RPMI7951 (cell line): ENCODE data around the gene FNDC3A. TPM values are rescaled to one million over a fixed set of nuclear protein-coding genes. Genes with fewer than 3 reads are reported as not detected.
"Not testable (repeated sequence)": the region's sequence is repeated elsewhere in the genome, so short reads cannot be mapped to it uniquely, and the experiment has no call there.

Experiments
- DNase-seq: peaks from one replicate; pipeline ENCODE4 v3.0.0-alpha.2; 2012; ENCODE audit warnings: low read depth
- total RNA-seq: library from RNA; depleted of rRNA; stranded (reverse); fragments of >200 nt; shearing (Covaris generic); gene quantifications from 2 replicates; pipeline ENCODE4 v1.2.3, GENCODE V29; 2014

Gene FNDC3A
- total RNA-seq, 1 experiment from 2014 or later: 40.0 TPM

GRCh38 chr13:48977286-48977625 lies 1.5 kb downstream of the FNDC3A start:
- DNase-seq: no peak

DNA sequence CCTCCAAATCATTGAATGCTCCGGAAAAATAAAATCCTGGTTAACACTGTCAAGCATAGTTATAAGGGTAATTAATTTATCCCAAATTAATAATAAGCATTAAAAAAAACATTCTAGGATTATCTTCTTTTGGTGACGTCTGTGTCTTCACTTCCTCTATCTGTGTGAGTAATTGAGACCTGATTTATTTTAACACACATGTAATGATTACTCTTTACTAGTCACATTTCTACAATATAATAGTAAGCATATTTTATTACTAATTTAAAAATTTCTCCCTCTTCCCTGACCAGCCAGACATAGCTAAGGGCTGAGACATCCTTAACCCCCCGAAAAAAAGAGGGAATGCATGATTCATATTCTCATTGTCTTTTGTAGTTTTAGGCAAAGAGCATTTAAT lies 2.3 kb downstream of the FNDC3A start:
- peak; percentile 6 for DNase-seq

DNA sequence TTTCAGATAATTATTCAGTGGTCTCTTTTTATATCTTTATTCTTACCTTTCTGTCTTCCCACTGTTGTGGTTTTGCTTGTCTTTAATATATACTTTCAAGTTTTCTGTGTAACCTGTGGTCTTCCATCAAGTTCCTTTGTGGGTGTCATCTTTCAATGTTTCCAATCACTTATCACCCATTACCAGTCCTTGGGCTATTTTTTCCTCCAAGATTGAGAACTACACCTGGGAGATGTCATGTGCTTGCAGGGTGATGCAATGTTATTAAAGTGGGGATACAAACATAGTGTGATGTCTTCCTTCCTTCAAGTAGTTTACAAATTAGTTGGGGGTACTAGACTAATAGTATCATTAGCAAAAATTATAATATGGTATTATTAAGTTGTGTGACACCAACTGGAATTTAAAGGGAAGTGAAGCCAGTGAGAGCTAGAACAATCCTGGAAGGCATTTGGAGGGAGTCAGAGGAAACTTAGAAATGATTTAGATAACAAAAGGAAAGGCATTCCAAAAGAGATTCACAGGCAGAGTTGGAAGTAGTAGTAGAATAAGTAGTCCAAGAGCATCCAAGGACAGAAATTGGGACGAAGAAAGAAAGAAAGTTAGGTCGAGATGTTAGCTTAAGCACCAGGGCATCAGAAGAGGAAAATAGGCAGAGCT lies 3.4 kb downstream of the FNDC3A start:
- no peak for DNase-seq

DNA sequence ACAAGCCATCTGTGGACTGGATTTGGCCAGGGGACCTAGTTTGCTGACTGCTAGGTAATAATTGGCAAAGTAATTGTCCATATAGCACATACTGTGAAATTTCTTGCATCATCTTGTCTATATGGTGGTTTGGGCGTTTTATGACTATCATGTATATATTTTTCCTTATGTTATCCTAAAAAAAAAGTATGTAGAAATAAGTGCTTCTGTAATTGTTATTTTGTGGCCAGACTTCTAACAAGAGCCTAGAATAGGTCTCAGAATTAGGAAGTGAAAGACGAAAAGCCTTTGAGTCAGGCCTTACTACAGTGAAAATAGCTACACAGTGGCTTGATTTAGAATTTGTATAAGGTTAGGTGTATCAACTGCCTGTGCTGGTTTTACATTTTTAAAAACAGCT lies 4.2 kb downstream of the FNDC3A start:
- DNase-seq: no peak

- no peak for DNase-seq
These were observed 7.6 kb downstream of the FNDC3A start for GRCh38 chr13:48983331-48983730.

DNA sequence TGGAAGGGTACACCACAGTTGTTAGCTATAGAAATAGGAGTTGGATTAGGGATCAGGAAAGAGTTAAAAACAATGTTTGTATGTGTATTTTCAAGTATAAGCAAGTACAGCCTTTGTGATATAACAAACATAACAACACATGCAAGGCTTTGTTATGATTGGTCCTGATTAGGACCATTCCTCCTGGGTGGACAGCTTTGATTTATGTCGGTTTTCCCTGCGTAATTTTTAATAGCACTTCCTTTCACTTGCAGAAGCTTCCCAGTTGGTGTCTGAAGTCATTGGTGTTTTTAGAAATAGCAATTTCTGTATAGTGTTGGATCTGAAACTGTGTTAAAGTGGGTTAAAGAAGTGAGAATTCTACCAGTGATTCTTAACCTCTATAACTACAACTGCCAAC lies 10.0 kb downstream of the FNDC3A start:
- no peak for DNase-seq

DNA sequence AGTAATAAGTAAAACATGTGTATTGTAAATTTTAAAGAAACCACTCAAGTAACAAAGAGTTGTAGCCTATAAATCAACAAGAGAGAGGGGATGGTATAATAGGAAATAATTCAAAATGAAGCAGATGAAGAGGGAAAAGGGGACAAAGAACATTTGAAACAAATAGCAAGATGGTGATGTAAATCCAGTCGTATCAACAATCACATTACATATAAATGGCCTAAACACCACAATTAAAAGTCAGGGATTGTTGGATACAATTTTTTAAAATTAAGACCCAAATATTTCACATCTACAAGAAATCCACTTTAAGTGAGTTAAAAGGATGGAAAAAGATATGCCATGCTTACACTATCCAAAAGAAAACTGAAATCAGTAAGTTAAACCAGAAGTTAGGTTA lies 15.2 kb downstream of the FNDC3A start:
- DNase-seq: no peak

DNA sequence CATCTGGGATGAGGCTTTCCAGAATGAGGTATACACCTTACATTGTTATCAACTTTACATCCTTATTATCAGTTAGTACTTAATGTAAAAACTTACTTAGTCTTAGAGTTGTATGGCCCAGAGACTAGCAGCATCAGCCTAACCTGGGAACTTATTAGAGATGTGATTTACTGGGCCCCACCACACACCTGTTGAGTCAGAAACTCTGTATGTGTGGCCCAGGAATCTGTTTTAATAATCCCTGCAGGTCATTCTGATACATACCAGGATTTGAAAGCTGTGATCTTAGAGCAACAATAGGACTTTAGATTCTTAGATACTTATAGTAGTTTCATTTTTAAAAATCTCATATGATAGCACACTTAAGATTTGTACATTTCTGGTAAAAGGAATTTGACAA lies 17.4 kb downstream of the FNDC3A start:
- DNase-seq: no peak

- no peak for DNase-seq
These were observed 19.0 kb downstream of the FNDC3A start for GRCh38 chr13:48994706-48995105.

- no peak for DNase-seq
These were observed 23.1 kb downstream of the FNDC3A start for GRCh38 chr13:48998641-48999292.

DNA sequence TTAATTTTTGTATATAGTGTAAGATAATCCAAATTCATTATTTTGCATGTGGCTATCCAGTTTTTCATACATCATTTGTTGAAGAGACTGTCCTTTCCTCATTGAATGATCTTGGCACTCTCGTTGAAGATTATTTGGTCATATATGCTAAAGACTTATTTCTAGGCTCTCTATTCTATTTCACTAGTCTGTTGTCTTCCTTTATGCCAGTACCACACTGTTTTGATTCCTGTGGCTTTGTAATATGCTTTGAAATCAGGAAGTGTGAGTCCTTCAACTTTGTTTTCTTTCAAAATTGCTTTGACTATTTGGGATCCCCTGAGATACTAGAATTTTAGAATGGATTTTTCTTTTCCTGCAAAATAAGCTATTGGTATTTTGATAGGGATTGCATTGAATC lies 24.5 kb downstream of the FNDC3A start:
- no peak for DNase-seq

DNA sequence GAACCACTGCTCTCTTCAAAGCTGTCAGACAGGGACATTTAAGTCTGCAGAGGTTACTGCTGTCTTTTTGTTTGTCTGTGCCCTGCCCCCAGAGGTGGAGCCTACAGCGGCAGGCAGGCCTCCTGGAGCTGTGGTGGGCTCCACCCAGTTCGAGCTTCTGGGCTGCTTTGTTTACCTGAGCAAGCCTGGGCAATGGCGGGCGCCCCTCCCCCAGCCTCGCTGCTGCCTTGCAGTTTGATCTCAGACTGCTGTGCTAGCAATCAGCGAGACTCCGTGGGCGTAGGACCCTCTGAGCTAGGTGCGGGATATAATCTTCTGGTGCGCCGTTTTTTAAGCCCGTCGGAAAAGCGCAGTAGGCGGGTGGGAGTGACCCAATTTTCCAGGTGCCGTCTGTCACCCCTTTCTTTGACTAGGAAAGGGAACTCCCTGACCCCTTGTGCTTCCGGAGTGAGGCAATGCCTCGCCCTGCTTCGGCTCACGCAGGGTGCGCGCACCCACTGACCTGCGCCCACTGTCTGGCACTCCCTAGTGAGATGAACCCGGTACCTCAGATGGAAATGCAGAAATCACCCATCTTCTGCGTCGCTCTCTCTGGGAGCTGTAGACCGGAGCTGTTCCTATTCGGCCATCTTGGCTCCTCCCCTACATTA lies 43.4 kb downstream of the FNDC3A start:
- DNase-seq: not testable (repeated sequence)

- DNase-seq: no peak
These were observed 44.6 kb downstream of the FNDC3A start for GRCh38 chr13:49020328-49020727.

GRCh38 chr13:49020940-49021553 lies 45.3 kb downstream of the FNDC3A start:
- DNase-seq: peak; percentile 22

- DNase-seq: no peak
These were observed 46.2 kb downstream of the FNDC3A start for GRCh38 chr13:49021953-49022352.

- peak; percentile 35 for DNase-seq
These were observed 46.9 kb downstream of the FNDC3A start for GRCh38 chr13:49022472-49023144.

DNA sequence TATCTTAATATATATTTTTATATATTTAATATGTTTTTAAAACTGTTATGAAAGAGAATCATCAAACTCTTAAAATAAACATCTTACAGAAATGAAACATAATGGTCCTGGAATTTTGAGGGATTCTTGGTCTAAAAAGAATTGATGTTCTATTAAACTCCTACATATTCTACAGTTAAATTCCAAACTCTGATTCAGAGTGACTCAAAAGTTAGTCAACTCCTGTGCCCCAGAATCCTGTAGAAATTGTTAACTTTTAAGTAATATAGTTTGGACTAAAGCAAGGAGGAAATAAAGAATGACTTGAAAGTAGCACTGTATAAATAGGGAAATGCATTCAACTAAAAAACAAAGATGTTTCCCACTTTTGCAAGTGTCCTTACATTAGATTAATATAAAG lies 47.7 kb downstream of the FNDC3A start:
- DNase-seq: peak; percentile 70

DNA sequence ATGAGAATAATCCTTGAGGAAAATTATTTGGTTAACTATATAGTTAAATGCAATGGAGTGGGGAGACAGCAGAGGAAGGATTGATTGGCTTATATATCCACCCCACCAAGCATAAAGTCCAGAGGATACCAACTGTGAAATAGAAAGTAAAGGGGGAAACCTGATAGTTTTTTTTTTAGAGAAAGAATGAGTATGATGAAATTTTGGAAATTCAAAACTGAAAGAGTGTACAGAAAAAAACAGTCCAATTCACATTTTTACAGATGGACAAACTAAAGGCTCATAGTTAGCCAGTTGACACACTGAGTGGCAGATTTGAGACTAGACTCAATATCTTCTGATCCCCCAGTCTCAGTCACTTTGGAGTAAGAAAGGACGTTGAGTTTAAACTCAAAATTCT lies 51.1 kb downstream of the FNDC3A start:
- DNase-seq: no peak

GRCh38 chr13:49029570-49029969 lies 53.9 kb downstream of the FNDC3A start:
- no peak for DNase-seq

- DNase-seq: no peak
These were observed 54.5 kb downstream of the FNDC3A start for GRCh38 chr13:49030213-49030612.

GRCh38 chr13:49040872-49041271 lies 65.2 kb downstream of the FNDC3A start:
- DNase-seq: no peak

GRCh38 chr13:49042476-49042875 lies 66.8 kb downstream of the FNDC3A start:
- DNase-seq: no peak
